Body of pancreas (tissue), 4 donors: ENCODE data around the gene PSME4. TPM values are rescaled to one million over a fixed set of nuclear protein-coding genes. Genes with fewer than 3 reads are reported as not detected.
"Not testable (repeated sequence)": the region's sequence is repeated elsewhere in the genome, so short reads cannot be mapped to it uniquely, and the experiment has no call there.

Experiments
- ATAC-seq: fragments of 150-250 bp; one replicate; pipeline ENCODE4 v1.9.1; 2016
- DNase-seq, 4 donors: peaks; one replicate each; pipeline ENCODE4 v3.0.0-alpha.2; 2019
- H3K27ac ChIP-seq, 4 donors: fragments of 200-600 bp; sonication (generic); 1 replicate in 3 of 4; 2 replicates in 1 of 4; pipeline versions ENCODE4 v1.5.1 to v1.6.1; 2016 to 2019; ENCODE audit warnings: mild to moderate bottlenecking in 1 of 4, mixed read lengths in 1 of 4, moderate library complexity in 1 of 4
- H3K27me3 ChIP-seq, 2 donors: fragments of 200-600 bp; sonication (generic); one replicate each; pipeline ENCODE4 v1.6.0; 2016; ENCODE audit warnings: mild to moderate bottlenecking in 1 of 2
- H3K36me3 ChIP-seq, 2 donors: fragments of 200-600 bp; sonication (generic); replicated peaks in 1 of 2; 2 replicates each; pipeline ENCODE4 v1.5.1; 2016; ENCODE audit warnings: low read depth in 2 of 2; ENCODE audit not compliant: insufficient read depth in 1 of 2
- H3K4me1 ChIP-seq: fragments of 200-600 bp; sonication (generic); one replicate; pipeline ENCODE4 v1.6.0; 2016
- H3K4me3 ChIP-seq, 2 donors: fragments of 200-600 bp; sonication (generic); 1 replicate in 1 of 2; 2 replicates in 1 of 2; pipeline ENCODE4 v1.5.1; 2016 to 2019
- H3K9me3 ChIP-seq, 3 donors: fragments of 200-600 bp; sonication (generic); 1 replicate in 2 of 3; 2 replicates in 1 of 3; pipeline ENCODE4 v1.5.1; 2016
- POLR2A ChIP-seq, 3 donors: fragments of 450-650 bp; IDR thresholded peaks; one replicate each; pipeline ENCODE4 v1.6.1; 2016; ENCODE audit warnings: antibody characterized with exemption in 3 of 3, mild to moderate bottlenecking in 2 of 3
- WGBS, 2 donors: methylation state at CpG; one replicate each; pipeline ENCODE4 v1.1.5; 2017; 5-methylcytosine and 5-hydroxymethylcytosine counted together
- intact Hi-C: fragments of 100-400 bp; cut with DNase I; formaldehyde crosslinking; loops from one replicate; pipeline ENCODE4 v1.15.1; 2023
- total RNA-seq, 2 donors: library from RNA; depleted of rRNA; stranded (reverse); fragments of >200 nt; gene quantifications; one replicate each; pipeline ENCODE4 v1.1.0, GENCODE V29; 2016
- TF ChIP-seq, protein P1 (sequence below), 7 experiments: fragments of 450-650 bp in 4 of 7; fragments of 200-600 bp in 3 of 7; sonication (generic) in 3 of 7; IDR thresholded peaks; one replicate each; pipeline ENCODE4 v1.5.1; 2016 to 2019; ENCODE audit warnings: antibody characterized with exemption in 7 of 7

PSME4 gene
- total RNA-seq, 2 donors from 2014 or later = 19.1 to 28.0 TPM

- intact Hi-C loops = no loop called here
- WGBS, 2 donors = 88 to 90% methylated on average over 4 of the region's 4 CpGs
- Histone ChIP-seq H3K4me3 (no peak overlapping the region), H3K27ac (no peak overlapping the region), H3K4me1 (peaks cover 7% of the 10 kb centered on the region), H3K9me3 (peaks cover 0 to 4% (median 0%) of the 10 kb centered on the region in 3 donors), H3K27me3 (no peaks in the 10 kb centered on the region), H3K36me3 (peaks cover 0 to 10% of the 10 kb centered on the region in 2 donors)
- ATAC-seq (no peak), DNase-seq (no peak)
- TF ChIP-seq POLR2A (IDR thresholded peaks at IDR 0.05) = no peak
- TF ChIP-seq, protein P1, sequence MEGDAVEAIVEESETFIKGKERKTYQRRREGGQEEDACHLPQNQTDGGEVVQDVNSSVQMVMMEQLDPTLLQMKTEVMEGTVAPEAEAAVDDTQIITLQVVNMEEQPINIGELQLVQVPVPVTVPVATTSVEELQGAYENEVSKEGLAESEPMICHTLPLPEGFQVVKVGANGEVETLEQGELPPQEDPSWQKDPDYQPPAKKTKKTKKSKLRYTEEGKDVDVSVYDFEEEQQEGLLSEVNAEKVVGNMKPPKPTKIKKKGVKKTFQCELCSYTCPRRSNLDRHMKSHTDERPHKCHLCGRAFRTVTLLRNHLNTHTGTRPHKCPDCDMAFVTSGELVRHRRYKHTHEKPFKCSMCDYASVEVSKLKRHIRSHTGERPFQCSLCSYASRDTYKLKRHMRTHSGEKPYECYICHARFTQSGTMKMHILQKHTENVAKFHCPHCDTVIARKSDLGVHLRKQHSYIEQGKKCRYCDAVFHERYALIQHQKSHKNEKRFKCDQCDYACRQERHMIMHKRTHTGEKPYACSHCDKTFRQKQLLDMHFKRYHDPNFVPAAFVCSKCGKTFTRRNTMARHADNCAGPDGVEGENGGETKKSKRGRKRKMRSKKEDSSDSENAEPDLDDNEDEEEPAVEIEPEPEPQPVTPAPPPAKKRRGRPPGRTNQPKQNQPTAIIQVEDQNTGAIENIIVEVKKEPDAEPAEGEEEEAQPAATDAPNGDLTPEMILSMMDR (IDR thresholded peaks at IDR 0.05) = no peak
Observed at GRCh38 chr2:53939656-53940055, 31.1 kb downstream of the PSME4 start.

GRCh38 chr2:53938904-53939303 is 31.9 kb downstream of the PSME4 start:
- ATAC-seq (no peak), DNase-seq (no peak)
- peaks cover 7% of the 10 kb centered on the region for H3K4me1 ChIP-seq
- intact Hi-C loops = no loop called here
- no peak overlapping the region for H3K27ac ChIP-seq
- TF ChIP-seq POLR2A (IDR thresholded peaks at IDR 0.05) = no peak
- TF ChIP-seq, protein P1 (IDR thresholded peaks at IDR 0.05) = no peak
- H3K36me3 ChIP-seq = peaks cover 0 to 12% of the 10 kb centered on the region in 2 donors
- H3K4me3 ChIP-seq = no peak overlapping the region
- no peaks in the 10 kb centered on the region for H3K9me3 ChIP-seq
- no peaks in the 10 kb centered on the region for H3K27me3 ChIP-seq
- 90 to 91% methylated on average over 3 of the region's 3 CpGs for WGBS, 2 donors

- no peaks in the 10 kb centered on the region for H3K4me1 ChIP-seq
- ATAC-seq (no peak), DNase-seq (no peak)
- no peak overlapping the region for H3K27ac ChIP-seq
- H3K4me3 ChIP-seq = no peak overlapping the region
- TF ChIP-seq, protein P1 (IDR thresholded peaks at IDR 0.05) = no peak
- TF ChIP-seq POLR2A (IDR thresholded peaks at IDR 0.05) = no peak
- H3K36me3 ChIP-seq = peaks cover 0 to 28% of the 10 kb centered on the region in 2 donors
- no peaks in the 10 kb centered on the region for H3K27me3 ChIP-seq
- 93 to 95% methylated on average over 8 of the region's 8 CpGs for WGBS, 2 donors
- no peaks in the 10 kb centered on the region for H3K9me3 ChIP-seq
- intact Hi-C loops = no loop called here
Observed at GRCh38 chr2:53933329-53933728, 37.5 kb downstream of the PSME4 start.

- intact Hi-C loops = not testable (repeated sequence)
Observed at GRCh38 chr2:53926321-53926720, 44.5 kb downstream of the PSME4 start.

DNA sequence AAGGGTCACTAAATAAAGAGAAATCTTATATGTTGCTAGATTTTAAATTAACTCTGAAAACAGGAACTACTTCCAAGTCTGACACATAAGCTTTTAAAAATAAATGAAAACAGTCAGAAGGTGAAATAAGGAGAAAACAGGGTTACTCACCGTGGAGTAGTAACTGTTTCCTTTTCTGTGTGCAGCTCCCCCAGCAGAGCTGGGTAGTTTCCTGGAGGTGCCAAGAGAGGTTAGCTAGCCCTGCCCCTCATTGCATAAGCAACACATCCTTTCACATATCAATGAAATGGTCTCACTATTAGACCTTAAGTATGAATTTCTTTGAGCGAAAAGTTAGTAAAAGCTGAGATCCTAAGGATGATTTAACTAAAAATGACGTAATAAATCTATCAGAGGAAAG is 57.1 kb downstream of the PSME4 start:
- no peaks in the 10 kb centered on the region for H3K9me3 ChIP-seq
- peaks cover 0 to 6% of the 10 kb centered on the region in 2 donors for H3K36me3 ChIP-seq
- no peak for ATAC-seq

More at GRCh38 chr2:53926321-53926720, 44.5 kb downstream of the PSME4 start:
- not testable (repeated sequence) for H3K27me3 ChIP-seq, H3K27ac ChIP-seq, DNase-seq, H3K4me1 ChIP-seq, H3K9me3 ChIP-seq, ATAC-seq, H3K4me3 ChIP-seq
- H3K36me3 ChIP-seq = peaks cover 0 to 27% of the 10 kb centered on the region in 2 donors
- WGBS, 2 donors = 94 to 97% methylated on average over 7 to 8 of the region's 8 CpGs

More for the DNA sequence above, 57.1 kb downstream of the PSME4 start:
- DNase-seq = no peak
- Histone ChIP-seq H3K4me3 (no peak overlapping the region), H3K27ac (no peak overlapping the region), H3K27me3 (no peaks in the 10 kb centered on the region), H3K4me1 (no peaks in the 10 kb centered on the region)
- intact Hi-C loops = no loop called here
- WGBS, 2 donors = 80 to 91% methylated on average over 3 of the region's 3 CpGs
- TF ChIP-seq, protein P1 (IDR thresholded peaks at IDR 0.05) = no peak
- TF ChIP-seq POLR2A (IDR thresholded peaks at IDR 0.05) = no peak
